HG03571 (cell line): ENCODE data around the gene ATRNL1.

ENCODE experiments used
- ATAC-seq: cut with Tn5 transposase; IDR thresholded peaks from one replicate; pipeline ENCODE4 v1.9.1; 2021; ENCODE audit not compliant: unreplicated experiment

Gene ATRNL1

DNA sequence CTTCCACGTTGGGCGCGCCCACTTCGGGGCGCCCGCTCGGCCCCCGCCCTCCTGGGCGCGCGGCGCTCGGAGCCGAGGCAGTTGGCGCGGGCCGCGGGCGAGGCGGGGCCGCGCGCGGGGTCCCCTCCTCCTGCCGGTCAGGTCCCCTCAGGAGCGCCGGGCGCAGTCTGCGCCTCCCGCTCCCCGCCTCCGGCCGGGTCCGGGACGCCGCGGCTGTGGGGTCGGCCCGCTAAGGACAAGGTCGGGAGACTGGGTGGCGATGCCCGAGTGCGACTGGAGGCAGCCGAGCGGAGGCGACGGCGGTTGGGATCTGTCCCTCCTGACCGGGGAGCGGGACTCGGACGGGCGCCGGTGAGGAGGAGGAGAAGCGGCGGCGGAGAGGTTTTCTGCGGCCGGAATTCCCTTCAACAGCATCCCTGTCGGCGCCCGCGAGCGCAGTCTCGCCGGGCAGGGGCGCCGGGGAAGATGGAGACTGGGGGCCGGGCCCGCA lies at the start of gene ATRNL1:
Gene ATRNL1, plus strand, starts transcription at position 80 of the 490 bp plus-strand sequence. Its CDS starts 386 bp downstream, at position 466.
- ATAC-seq: peak; percentile 67

GRCh38 chr10:115043719-115044118 lies 49.4 kb upstream of the ATRNL1 start:
- no peak for ATAC-seq

DNA sequence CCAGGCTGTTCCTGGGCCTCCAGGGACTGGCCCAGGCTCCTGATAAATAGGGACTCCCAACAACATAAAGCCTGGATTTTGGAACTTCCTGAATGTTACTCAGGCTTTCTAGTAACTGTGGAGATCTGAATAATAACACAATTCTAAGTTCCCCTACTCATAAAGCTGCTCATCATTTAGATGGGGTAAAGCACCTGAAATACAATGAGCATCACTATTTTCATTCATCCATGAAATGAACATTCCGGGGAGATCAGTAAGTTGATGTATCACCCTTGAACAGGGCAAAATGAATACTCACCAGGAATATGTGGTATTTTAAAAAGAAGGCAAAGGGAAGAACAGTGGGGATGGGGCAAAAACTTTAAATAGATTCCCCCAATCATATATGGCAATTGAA lies 48.3 kb upstream of the ATRNL1 start:
- ATAC-seq: no peak

DNA sequence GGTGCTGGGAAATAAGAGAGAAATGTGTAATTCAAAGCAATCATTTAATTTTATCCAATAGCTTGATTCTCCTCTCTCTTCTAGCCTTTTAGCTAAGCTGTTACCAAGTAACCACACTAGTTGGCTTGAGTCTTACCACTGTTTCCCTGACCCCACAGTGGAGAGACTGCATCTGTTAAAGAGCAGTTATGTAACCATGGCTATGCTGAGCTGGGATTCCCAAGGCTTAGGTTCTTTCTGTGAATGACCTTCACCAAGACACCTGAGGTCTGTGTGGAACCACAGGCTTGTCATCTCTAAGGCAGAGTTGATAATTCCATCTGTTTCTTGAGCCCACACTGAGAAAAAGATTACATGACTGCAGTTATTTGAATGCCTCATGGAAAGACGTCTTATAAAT lies 47.7 kb upstream of the ATRNL1 start:
- ATAC-seq: no peak

DNA sequence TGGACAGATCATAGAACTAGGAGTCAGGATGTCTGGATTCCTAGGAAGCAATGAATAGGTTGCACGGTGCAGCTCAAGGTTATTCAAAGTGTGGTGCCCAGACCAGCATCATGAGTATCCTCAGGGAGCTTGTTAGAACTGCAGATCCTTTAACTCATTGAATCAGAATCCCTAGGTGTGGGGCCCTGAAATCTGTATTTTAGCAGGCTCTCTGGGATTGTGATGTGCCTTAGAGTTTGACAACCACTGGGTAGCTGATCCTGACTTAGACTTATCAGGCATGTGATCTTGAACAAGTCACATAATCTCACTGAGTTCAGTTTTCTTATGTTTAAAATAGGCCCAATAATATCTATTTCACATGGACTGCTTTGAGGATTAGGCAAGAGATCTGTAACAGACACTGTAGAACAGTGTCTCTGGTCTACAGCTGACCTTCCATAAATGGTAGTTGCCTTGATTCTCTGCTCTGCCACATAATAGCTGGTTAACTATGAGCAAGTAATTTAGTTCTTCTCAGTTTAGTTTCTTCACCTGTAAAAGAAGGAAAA lies 46.4 kb upstream of the ATRNL1 start:
- ATAC-seq: no peak

DNA sequence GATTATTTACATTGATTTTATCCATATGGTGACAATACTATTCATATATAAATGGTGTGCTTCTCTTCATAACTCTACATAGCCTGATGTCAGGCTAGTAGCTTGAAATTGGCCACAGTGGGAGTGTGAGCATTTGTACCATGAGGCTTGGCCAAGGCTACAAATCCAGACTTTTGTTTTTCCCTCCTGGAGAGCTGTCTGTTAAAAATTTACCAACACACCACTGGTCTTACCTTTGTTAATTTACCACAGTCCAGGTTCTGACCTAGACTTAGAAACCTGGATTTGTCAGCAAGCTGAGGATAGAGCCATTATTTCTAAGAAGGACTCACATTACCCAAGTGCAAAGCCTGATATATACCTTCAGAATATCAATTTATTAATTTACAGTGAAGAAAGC lies 45.5 kb upstream of the ATRNL1 start:
- ATAC-seq: no peak

GRCh38 chr10:115049318-115049717 lies 43.8 kb upstream of the ATRNL1 start:
- no peak for ATAC-seq

DNA sequence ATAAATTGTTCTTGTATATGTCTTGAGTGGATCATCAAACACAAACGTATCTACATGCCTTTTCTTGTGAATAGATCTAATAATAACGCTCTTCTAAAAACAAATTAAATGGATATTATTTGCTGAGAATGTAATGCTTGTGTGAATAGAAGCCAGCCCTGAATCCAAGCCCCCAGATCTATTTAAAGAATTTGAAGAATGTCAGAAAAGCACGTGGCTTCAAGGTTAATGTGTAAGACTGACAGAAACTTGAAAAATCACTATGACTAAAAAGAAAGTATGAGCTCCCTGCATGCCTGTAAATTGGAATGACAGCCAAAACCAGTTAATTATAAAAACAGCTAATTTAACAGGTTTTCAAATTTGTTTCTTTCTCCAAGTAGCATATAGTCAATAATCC lies 43.2 kb upstream of the ATRNL1 start:
- no peak for ATAC-seq

GRCh38 chr10:115050375-115051010 lies 42.7 kb upstream of the ATRNL1 start:
- ATAC-seq: no peak

- no peak for ATAC-seq
These were observed 41.9 kb upstream of the ATRNL1 start for GRCh38 chr10:115051216-115051615.

GRCh38 chr10:115052226-115052625 lies 40.9 kb upstream of the ATRNL1 start:
- ATAC-seq: no peak

GRCh38 chr10:115052728-115053127 lies 40.4 kb upstream of the ATRNL1 start:
- ATAC-seq: no peak

GRCh38 chr10:115056186-115056585 lies 37.0 kb upstream of the ATRNL1 start:
- no peak for ATAC-seq

- ATAC-seq: no peak
These were observed 33.8 kb upstream of the ATRNL1 start for GRCh38 chr10:115059301-115059898.

- no peak for ATAC-seq
These were observed 29.2 kb upstream of the ATRNL1 start for GRCh38 chr10:115063701-115064658.

DNA sequence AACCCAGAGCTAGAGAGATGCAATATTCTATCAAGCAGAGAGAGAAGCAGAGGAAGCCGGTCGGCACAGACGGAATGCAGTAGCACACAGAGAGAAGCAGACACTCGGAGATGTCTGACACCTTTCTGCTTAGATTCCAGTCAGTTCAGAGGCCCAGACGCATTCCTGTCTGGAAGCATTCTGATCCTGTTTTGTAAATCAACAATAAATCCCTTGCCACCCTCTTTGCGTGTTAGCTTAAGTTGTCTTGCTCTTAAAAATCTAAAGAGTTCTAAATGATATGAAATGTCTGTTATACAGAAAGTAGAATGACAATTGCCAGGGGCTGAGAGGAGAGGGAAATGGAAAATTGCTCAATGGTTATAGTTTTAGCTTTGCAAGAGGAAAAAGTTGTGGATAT lies 27.4 kb upstream of the ATRNL1 start:
- no peak for ATAC-seq

DNA sequence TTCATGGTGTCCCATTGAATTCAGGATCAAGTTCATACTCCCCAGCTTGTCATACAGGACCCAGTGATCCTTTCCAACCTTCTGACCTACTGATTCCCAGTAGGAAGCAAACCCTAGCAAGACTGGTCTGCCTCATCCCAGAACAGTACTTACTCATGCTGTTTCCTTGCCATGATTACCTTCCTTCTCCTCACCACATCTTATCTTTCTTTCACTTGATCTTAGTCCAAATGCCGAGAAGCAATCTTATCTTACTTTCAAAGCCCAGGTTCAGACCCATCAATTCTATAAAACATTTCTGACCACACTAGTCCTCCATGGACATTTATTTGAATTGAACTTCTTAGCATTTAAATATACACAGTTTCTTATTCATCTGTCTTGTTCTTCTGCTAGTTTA lies 26.6 kb upstream of the ATRNL1 start:
- ATAC-seq: no peak

GRCh38 chr10:115073796-115074195 lies 19.4 kb upstream of the ATRNL1 start:
- ATAC-seq: no peak

GRCh38 chr10:115082506-115082905 lies 10.7 kb upstream of the ATRNL1 start:
- ATAC-seq: no peak

- no peak for ATAC-seq
These were observed 8.8 kb upstream of the ATRNL1 start for GRCh38 chr10:115084277-115084850.

GRCh38 chr10:115091161-115091560 lies 2.0 kb upstream of the ATRNL1 start:
- no peak for ATAC-seq
